Omental fat pad (tissue), 4 donors: Measurements from ENCODE around the gene CORO2A. TPM values are rescaled to one million over a fixed set of nuclear protein-coding genes. Genes with fewer than 3 reads are reported as not detected.

Source experiments
- ATAC-seq: fragments of 150-250 bp; one replicate; pipeline ENCODE4 v1.9.1; 2016; ENCODE audit warnings: mild to moderate bottlenecking, moderate library complexity; ENCODE audit not compliant: low FRiP score
- DNase-seq: peaks from one replicate; pipeline ENCODE4 v3.0.0-alpha.2; 2019; ENCODE audit warnings: low spot score
- CTCF ChIP-seq, 3 donors: fragments of 450-650 bp; IDR thresholded peaks; one replicate each; pipeline ENCODE4 v1.5.1; 2016 to 2017; ENCODE audit warnings: antibody characterized with exemption in 3 of 3, mild to moderate bottlenecking in 3 of 3, moderate library complexity in 2 of 3
- total RNA-seq, 4 donors: library from RNA; depleted of rRNA; stranded (reverse); fragments of >200 nt; gene quantifications; one replicate each; pipeline ENCODE4 v1.1.0, GENCODE V29; 2016

The CORO2A gene
- total RNA-seq, 4 donors from 2014 or later, result 0.56 to 4.4 (median 2.9) TPM

GRCh38 chr9:98162613-98163012, 29.8 kb downstream of the CORO2A start:
- no peak for TF ChIP-seq CTCF (IDR thresholded peaks at IDR 0.05)
- no peak for ATAC-seq
- no peak for DNase-seq

DNA sequence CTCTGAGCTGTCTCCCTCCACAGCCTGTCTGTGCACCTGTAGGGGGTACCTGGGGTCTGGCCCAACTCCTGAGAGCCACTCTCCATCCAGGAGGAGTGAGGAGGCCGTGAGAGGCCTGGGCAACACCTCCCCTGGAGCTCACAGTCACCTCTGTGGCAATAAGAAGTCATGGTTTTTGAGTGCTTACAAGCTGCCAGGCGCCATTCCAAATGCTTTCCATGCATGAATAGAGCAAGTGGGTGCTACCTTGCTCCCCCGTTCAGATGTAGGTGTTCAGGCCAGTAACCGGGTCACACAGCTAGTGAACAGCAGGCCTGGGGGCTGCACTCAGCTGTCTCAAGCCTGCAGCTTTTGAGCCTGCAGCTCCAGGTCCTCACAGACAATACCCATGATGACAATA, 30.6 kb downstream of the CORO2A start:
- DNase-seq (no peak), ATAC-seq (no peak)
- TF ChIP-seq CTCF (IDR thresholded peaks at IDR 0.05), result no peak

- no peak for ATAC-seq
- no peak for TF ChIP-seq CTCF (IDR thresholded peaks at IDR 0.05)
Observed at GRCh38 chr9:98159790-98160189, 32.6 kb downstream of the CORO2A start.

GRCh38 chr9:98159301-98159700, 33.1 kb downstream of the CORO2A start:
- DNase-seq, result no peak
- ATAC-seq, result no peak
- no peak for TF ChIP-seq CTCF (IDR thresholded peaks at IDR 0.05)

More at GRCh38 chr9:98159790-98160189, 32.6 kb downstream of the CORO2A start:
- no peak for DNase-seq

- ATAC-seq, result no peak
Observed at GRCh38 chr9:98158071-98158831, 34.2 kb downstream of the CORO2A start.

DNA sequence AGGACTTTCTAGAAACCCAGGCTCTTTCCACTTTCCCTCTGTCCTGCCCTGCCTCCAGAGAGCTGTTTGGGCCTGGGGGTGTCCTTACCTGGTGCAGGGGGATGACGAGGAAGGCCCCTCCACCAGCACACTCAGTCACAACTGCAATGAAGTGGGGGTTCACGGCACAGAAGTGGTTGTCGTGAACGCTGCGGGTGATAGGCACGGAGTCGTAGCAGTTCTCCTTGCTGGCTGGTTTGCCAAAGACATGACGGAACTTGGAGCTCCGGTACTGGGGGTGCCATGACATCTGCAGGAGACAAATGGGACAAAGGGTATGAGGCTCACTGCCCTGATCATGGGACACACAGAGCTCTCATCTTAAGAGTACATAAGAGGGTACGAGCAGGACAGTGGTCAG, 35.1 kb downstream of the CORO2A start:
- no peak for TF ChIP-seq CTCF (IDR thresholded peaks at IDR 0.05)
- no peak for ATAC-seq
- DNase-seq, result no peak

More at GRCh38 chr9:98158071-98158831, 34.2 kb downstream of the CORO2A start:
- no peak for DNase-seq
- TF ChIP-seq CTCF (IDR thresholded peaks at IDR 0.05), result no peak

- no peak for TF ChIP-seq CTCF (IDR thresholded peaks at IDR 0.05)
- DNase-seq (no peak), ATAC-seq (no peak)
Observed at GRCh38 chr9:98154678-98155077, 37.8 kb downstream of the CORO2A start.
